ENCODE data around the gene DGKG. TPM values are rescaled to one million over a fixed set of nuclear protein-coding genes. Genes with fewer than 3 reads are reported as not detected.

DGKG gene
- total RNA-seq, 1 donor from 2014 or later: 0.54 TPM

GRCh38 chr3:186385856-186386602 is 24.0 kb upstream of the DGKG start:
- Mint-ChIP-seq H3K9me3 (ENCODE audit: unreplicated experiment) (no peaks in the 10 kb centered on the region), H3K27me3 (ENCODE audit: unreplicated experiment) (peaks cover 8% of the 10 kb centered on the region), H3K27ac (ENCODE audit: unreplicated experiment) (no peak overlapping the region), H3K4me3 (ENCODE audit: unreplicated experiment) (no peak overlapping the region), H3K4me1 (ENCODE audit: unreplicated experiment) (peaks cover 7% of the 10 kb centered on the region), H3K36me3 (ENCODE audit: low read depth, unreplicated experiment) (no peaks in the 10 kb centered on the region)
- no peak for DNase-seq (ENCODE audit: low spot score)
- TF ChIP-seq CTCF (IDR thresholded peaks at IDR 0.05; ENCODE audit: unreplicated experiment): no peak

GRCh38 chr3:186383026-186383993 is 21.3 kb upstream of the DGKG start:
- Mint-ChIP-seq H3K36me3 (ENCODE audit: low read depth, unreplicated experiment) (no peaks in the 10 kb centered on the region), H3K4me3 (ENCODE audit: unreplicated experiment) (no peak overlapping the region), H3K9me3 (ENCODE audit: unreplicated experiment) (no peaks in the 10 kb centered on the region), H3K27ac (ENCODE audit: unreplicated experiment) (no peak overlapping the region), H3K27me3 (ENCODE audit: unreplicated experiment) (peaks cover 9% of the 10 kb centered on the region), H3K4me1 (ENCODE audit: unreplicated experiment) (peaks cover 7% of the 10 kb centered on the region)
- no peak for TF ChIP-seq CTCF (IDR thresholded peaks at IDR 0.05; ENCODE audit: unreplicated experiment)
- no peak for DNase-seq (ENCODE audit: low spot score)

- Mint-ChIP-seq H3K4me3 (ENCODE audit: unreplicated experiment) (no peak overlapping the region), H3K9me3 (ENCODE audit: unreplicated experiment) (no peaks in the 10 kb centered on the region)
Measured at GRCh38 chr3:186382217-186382885, 20.3 kb upstream of the DGKG start.

GRCh38 chr3:186381424-186382216 is 19.6 kb upstream of the DGKG start:
- H3K27me3 Mint-ChIP-seq (ENCODE audit: unreplicated experiment): peaks cover 6% of the 10 kb centered on the region
- peaks cover 7% of the 10 kb centered on the region for H3K4me1 Mint-ChIP-seq (ENCODE audit: unreplicated experiment)
- no peaks in the 10 kb centered on the region for H3K36me3 Mint-ChIP-seq (ENCODE audit: low read depth, unreplicated experiment)
- no peaks in the 10 kb centered on the region for H3K9me3 Mint-ChIP-seq (ENCODE audit: unreplicated experiment)
- no peak for TF ChIP-seq CTCF (IDR thresholded peaks at IDR 0.05; ENCODE audit: unreplicated experiment)
- H3K27ac Mint-ChIP-seq (ENCODE audit: unreplicated experiment): no peak overlapping the region
- H3K4me3 Mint-ChIP-seq (ENCODE audit: unreplicated experiment): no peak overlapping the region
- no peak for DNase-seq (ENCODE audit: low spot score)

More at GRCh38 chr3:186382217-186382885, 20.3 kb upstream of the DGKG start:
- no peak for DNase-seq (ENCODE audit: low spot score)
- H3K4me1 Mint-ChIP-seq (ENCODE audit: unreplicated experiment): peaks cover 7% of the 10 kb centered on the region
- no peak overlapping the region for H3K27ac Mint-ChIP-seq (ENCODE audit: unreplicated experiment)
- TF ChIP-seq CTCF (IDR thresholded peaks at IDR 0.05; ENCODE audit: unreplicated experiment): no peak
- H3K36me3 Mint-ChIP-seq (ENCODE audit: low read depth, unreplicated experiment): no peaks in the 10 kb centered on the region
- H3K27me3 Mint-ChIP-seq (ENCODE audit: unreplicated experiment): peaks cover 6% of the 10 kb centered on the region

Data from endothelial cell (in vitro differentiated cells).